HEK293 (cell line): ENCODE data around the gene NUP210.

Experiments
- SP3 ChIP-seq: fragments of 450-650 bp; formaldehyde crosslinking; IDR thresholded peaks from 2 replicates; pipeline ENCODE4 v1.5.1; 2016; ENCODE audit warnings: missing biosample characterization, missing genetic modification characterization
- TCF7L2 ChIP-seq: IDR thresholded peaks from 2 replicates; pipeline ENCODE4 v1.6.1; 2011; ENCODE audit warnings: low read depth, mild to moderate bottlenecking, inconsistent platforms, low read length, moderate library complexity, borderline replicate concordance
- ZNF112 ChIP-seq: fragments of 450-650 bp; formaldehyde crosslinking; IDR thresholded peaks from 2 replicates; pipeline ENCODE4 v1.5.0; 2017; ENCODE audit warnings: missing biosample characterization, missing genetic modification characterization
- ZNF248 ChIP-seq: fragments of 450-650 bp; formaldehyde crosslinking; IDR thresholded peaks from 2 replicates; pipeline ENCODE4 v1.5.1; 2017; ENCODE audit warnings: missing biosample characterization, missing genetic modification characterization
- ZNF280D ChIP-seq: fragments of 450-650 bp; formaldehyde crosslinking; IDR thresholded peaks from 2 replicates; pipeline ENCODE4 v1.5.1; 2016; ENCODE audit warnings: missing biosample characterization, missing genetic modification characterization
- ZNF488 ChIP-seq: fragments of 450-650 bp; formaldehyde crosslinking; IDR thresholded peaks from 2 replicates; pipeline ENCODE4 v1.5.1; 2016; ENCODE audit warnings: missing biosample characterization, missing genetic modification characterization

GRCh38 chr3:13414040-13414729 is 5.9 kb downstream of the NUP210 start:
- no peak for TF ChIP-seq SP3 (tag by site-specific recombination)
- TF ChIP-seq ZNF248 (tag by site-specific recombination) = no peak
- TF ChIP-seq ZNF280D (tag by site-specific recombination) = no peak
- TF ChIP-seq TCF7L2 = no peak
- no peak for TF ChIP-seq ZNF488 (tag by site-specific recombination)
- no peak for TF ChIP-seq ZNF112 (tag by site-specific recombination)
